ENCODE measurements around the gene COX7C. TPM values are rescaled to one million over a fixed set of nuclear protein-coding genes. Genes with fewer than 3 reads are reported as not detected.

COX7C gene
- total RNA-seq, 1 donor from 2014 or later, result 489 TPM

DNA sequence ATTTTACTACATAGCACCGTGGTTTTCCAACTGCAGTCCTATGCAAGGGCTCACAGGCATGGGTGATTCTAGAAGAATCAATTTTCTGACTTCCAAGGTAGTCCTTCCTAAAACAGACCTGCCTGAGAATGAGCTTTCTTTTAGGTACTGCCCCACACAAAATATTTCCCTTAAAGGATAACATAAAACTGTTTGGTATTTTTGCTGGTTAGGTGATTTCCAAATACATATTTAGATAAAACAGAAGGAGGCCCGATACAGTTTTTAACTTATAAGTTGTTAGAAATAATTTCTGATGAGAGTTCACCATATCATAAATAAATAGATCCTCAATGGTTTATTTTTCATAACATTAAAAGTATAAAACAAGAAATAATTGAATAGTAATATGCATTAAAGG lies 46.4 kb downstream of the COX7C start:
- H3K27ac Mint-ChIP-seq (ENCODE audit: unreplicated experiment), result no peak overlapping the region
- TF ChIP-seq, protein P1, sequence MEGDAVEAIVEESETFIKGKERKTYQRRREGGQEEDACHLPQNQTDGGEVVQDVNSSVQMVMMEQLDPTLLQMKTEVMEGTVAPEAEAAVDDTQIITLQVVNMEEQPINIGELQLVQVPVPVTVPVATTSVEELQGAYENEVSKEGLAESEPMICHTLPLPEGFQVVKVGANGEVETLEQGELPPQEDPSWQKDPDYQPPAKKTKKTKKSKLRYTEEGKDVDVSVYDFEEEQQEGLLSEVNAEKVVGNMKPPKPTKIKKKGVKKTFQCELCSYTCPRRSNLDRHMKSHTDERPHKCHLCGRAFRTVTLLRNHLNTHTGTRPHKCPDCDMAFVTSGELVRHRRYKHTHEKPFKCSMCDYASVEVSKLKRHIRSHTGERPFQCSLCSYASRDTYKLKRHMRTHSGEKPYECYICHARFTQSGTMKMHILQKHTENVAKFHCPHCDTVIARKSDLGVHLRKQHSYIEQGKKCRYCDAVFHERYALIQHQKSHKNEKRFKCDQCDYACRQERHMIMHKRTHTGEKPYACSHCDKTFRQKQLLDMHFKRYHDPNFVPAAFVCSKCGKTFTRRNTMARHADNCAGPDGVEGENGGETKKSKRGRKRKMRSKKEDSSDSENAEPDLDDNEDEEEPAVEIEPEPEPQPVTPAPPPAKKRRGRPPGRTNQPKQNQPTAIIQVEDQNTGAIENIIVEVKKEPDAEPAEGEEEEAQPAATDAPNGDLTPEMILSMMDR (IDR thresholded peaks at IDR 0.05; ENCODE audit: partially characterized antibody, unreplicated experiment), result no peak

DNA sequence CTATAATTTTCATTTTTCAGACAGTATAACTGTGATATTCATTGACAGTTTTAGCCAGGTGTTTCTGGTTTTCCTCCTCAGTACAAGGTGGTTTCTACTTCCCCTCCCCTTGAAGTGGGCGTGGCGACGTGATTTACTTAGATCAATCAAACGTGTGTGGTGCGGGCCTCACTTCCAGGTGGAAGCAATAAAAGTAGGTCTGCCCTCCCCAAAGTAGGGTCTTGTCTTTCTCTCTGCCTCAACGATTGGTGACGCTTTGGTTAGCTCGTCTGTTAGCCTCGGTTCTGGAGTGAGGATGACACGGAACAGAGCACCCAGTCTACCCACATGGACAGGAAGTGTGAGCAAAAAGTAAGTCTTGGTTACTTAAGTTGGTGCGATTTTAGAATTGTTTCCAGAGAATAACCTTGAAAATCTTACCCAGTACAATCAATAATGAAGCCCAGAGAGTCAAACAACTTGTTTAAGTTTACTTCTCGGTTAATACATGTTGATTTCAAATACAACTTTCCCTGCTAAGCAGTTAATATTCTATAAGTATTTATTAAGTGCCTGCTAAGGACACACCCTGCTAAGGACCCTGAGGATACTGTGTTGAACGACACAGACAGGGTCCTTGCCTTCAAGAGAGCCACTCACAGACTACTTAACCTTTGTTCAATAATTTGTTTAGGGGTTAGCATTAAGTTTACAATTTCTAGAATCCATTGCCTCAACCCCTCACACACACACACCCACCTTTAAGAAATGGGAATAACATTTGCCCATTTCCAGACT lies 48.4 kb downstream of the COX7C start:
- peaks cover 2% of the 10 kb centered on the region for H3K27me3 Mint-ChIP-seq (ENCODE audit: unreplicated experiment)
- peaks cover 7% of the 10 kb centered on the region for H3K36me3 Mint-ChIP-seq (ENCODE audit: unreplicated experiment)
- no peak overlapping the region for H3K4me3 Mint-ChIP-seq (ENCODE audit: unreplicated experiment)
- H3K4me1 Mint-ChIP-seq (ENCODE audit: low read depth, unreplicated experiment), result no peaks in the 10 kb centered on the region
- no peak overlapping the region for H3K27ac Mint-ChIP-seq (ENCODE audit: unreplicated experiment)
- DNase-seq, result no peak
- TF ChIP-seq, protein P1 (IDR thresholded peaks at IDR 0.05; ENCODE audit: partially characterized antibody, unreplicated experiment), result no peak
- H3K9me3 Mint-ChIP-seq (ENCODE audit: unreplicated experiment), result no peaks in the 10 kb centered on the region

More for the DNA sequence above, 46.4 kb downstream of the COX7C start:
- Mint-ChIP-seq H3K36me3 (ENCODE audit: unreplicated experiment) (peaks cover 20% of the 10 kb centered on the region), H3K9me3 (ENCODE audit: unreplicated experiment) (peaks cover 3% of the 10 kb centered on the region), H3K4me3 (ENCODE audit: unreplicated experiment) (no peak overlapping the region), H3K4me1 (ENCODE audit: low read depth, unreplicated experiment) (no peaks in the 10 kb centered on the region), H3K27me3 (ENCODE audit: unreplicated experiment) (peaks cover 4% of the 10 kb centered on the region)
- no peak for DNase-seq

DNA sequence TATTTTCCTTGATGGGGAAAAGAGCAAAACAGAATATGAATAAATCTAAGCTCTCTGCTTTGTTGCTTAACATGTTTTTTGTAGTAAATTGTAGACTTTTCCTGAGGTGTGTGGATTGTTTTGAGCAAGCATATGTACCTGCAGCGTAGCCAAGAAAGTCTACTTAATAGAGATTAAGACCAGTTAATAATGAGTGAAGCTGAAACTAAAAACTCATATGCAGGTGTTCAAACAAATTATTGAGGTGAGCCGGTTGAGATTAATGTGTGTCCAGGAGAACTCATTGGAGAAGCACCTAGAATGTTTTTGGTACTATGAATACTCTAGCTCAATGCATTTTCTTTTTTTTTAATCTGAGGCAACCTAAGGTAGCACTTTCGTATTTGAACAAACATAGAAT lies 49.2 kb downstream of the COX7C start:
- H3K27ac Mint-ChIP-seq (ENCODE audit: unreplicated experiment), result no peak overlapping the region
- no peak overlapping the region for H3K4me3 Mint-ChIP-seq (ENCODE audit: unreplicated experiment)
- H3K9me3 Mint-ChIP-seq (ENCODE audit: unreplicated experiment), result no peaks in the 10 kb centered on the region
- no peak for DNase-seq
- H3K27me3 Mint-ChIP-seq (ENCODE audit: unreplicated experiment), result peaks cover 2% of the 10 kb centered on the region
- TF ChIP-seq, protein P1 (IDR thresholded peaks at IDR 0.05; ENCODE audit: partially characterized antibody, unreplicated experiment), result no peak
- H3K4me1 Mint-ChIP-seq (ENCODE audit: low read depth, unreplicated experiment), result no peaks in the 10 kb centered on the region
- H3K36me3 Mint-ChIP-seq (ENCODE audit: unreplicated experiment), result peaks cover 2% of the 10 kb centered on the region
